Inferior parietal cortex (tissue), 1 donor: Measurements from ENCODE around the gene RGS7BP.
"Not testable (repeated sequence)": the region's sequence is repeated elsewhere in the genome, so short reads cannot be mapped to it uniquely, and the experiment has no call there.

Source experiments
- DNase-seq: peaks from one replicate; pipeline ENCODE4 v3.0.0-alpha.2; 2016; ENCODE audit errors: extremely low spot score

RGS7BP gene

DNA sequence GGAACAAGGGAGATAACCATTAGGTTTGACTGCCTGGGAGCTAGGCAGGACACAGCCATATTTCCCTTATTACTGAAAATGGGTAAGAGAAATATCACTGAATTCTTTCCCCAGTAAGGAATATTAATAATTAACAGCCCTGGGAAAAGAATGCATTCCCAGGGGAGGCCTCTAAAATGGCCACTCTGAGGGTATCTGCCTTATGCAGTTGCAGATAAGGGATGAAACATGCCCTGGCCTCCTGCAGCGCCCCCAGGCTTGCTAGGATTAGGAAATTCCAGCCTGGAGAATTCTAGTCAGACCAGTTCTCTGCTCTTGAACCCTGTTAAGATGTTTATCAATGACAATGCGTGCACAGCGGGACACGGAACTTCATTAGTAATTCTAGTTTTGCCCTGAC lies 52.8 kb downstream of the RGS7BP start:
- not testable (repeated sequence) for DNase-seq

DNA sequence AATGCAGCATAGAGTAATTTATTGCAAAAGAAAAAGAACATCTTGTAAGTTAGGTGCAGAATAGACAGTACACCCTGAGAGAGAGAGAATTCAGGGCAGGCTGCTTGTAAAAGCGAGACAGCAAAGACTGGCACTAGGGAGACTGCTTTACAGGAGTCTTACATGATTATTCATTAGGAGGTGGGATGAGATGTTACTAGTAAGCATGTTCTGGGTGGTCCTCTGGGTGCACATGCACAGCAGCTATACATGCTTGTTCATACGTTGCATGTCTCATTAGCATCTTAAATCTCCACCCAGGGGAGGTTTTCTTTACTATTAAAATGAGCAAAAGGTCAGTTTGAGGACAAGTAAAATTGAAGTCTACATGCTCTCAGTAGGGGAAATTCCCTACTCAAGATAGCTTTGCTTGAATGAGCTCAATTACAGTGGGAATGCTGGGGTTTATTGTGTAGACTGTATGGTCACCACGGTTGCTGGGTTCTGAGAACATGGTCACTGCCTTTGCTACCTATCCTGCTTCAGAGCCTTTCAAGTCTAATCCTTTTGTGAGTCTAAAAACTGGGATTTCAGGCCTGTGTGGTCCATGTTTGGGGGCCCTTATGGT lies 60.6 kb downstream of the RGS7BP start:
- no peak for DNase-seq

DNA sequence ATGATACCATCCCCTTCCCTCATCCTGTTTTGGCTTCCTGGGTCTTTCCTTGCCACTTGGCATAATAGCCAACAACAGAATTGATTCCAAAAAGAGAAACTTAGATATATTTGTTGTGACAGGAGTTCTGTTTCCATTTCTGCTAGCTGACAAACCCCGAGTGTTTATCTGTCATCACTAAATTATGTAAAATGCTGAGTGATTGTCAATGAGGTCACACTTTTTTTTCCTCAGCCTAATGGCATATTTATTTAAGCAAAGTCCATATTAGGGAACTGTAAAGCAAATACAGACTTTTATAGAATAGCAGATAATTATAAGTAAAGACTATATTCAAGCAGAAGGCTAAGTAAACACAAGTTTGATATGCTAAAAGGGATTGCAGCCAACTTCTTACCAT lies 64.0 kb downstream of the RGS7BP start:
- no peak for DNase-seq

DNA sequence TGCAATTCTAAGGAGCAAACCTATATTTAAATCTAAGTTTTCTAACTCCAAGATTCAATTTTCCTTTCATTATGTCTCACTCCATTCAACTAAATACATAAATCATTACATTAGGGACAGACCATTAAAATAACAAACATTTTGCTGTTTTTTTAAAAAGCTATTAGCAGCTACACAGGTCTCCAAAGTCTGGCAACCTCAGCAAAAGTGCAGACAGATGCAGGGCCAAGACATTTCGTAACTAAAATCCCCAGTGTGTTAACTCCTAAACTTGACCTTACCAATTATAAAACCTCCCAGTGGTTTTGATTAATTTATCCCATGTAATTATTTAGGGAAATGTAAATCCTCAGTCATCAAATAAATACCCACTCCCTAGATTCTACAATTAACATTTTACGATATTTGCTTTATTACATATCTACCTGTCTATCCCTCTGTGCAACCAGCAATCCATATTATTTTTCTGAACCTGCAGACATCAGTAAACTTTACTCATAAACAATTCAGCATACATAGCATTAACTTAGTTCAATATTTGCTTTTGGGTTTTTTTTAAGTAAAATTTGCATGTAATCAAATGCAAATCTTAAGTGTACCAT lies 64.7 kb downstream of the RGS7BP start:
- DNase-seq = no peak

DNA sequence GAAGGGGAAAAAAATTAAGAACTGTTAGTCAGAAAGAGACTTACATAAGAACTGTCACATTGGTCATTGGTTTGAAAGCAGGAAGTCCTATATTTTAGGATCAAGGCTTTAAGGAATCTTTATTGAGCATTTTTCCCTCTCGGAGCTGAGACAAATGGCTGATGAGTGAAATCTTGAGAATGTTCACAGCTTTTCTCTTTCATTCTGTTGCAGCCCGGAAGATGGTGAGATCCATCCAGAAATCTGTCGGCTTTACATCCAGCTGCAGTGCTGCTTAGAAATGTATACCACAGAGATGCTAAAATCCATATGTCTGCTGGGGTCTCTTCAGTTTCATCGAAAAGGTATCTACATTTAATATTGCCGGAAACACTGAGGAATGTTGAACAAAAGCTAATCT lies 69.7 kb downstream of the RGS7BP start:
- DNase-seq = peak; percentile 43

DNA sequence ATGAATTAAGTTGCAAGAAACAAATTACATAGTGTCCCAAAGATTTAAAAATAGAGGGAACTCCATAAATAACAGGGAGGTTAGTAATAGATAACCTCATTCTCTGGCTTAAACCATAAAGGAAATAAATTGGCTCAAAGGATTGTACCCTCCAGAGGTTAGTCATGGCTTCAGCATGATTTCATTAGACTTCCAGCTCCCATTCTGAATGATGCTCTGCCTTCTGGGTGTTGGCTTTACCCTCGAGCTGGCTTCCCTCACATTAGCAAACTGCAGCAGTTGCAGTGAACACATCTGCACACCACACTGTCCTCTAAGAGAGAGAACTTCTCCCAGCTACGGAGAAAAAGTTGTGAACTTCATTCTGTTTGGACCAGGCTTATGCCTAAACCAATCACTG lies 70.4 kb downstream of the RGS7BP start:
- no peak for DNase-seq

DNA sequence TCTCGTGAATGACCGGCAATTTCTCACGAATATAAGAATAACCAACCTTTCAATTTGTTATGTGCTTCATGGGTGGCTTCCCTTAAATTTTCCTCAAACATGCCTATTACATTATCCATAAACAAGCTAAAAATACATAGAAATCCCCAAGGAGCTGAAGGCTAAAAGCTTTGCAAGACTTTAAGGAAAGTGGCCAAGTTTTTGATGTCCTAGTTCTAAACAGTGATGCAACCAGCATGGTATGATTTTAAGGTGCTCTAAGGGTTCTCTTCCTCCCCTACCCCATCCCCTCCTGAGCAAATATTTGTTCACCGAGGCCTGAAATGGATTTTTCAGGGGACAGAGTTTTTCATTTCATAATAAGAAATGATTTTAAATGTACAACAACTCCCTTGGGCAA lies 79.8 kb downstream of the RGS7BP start:
- DNase-seq = no peak

DNA sequence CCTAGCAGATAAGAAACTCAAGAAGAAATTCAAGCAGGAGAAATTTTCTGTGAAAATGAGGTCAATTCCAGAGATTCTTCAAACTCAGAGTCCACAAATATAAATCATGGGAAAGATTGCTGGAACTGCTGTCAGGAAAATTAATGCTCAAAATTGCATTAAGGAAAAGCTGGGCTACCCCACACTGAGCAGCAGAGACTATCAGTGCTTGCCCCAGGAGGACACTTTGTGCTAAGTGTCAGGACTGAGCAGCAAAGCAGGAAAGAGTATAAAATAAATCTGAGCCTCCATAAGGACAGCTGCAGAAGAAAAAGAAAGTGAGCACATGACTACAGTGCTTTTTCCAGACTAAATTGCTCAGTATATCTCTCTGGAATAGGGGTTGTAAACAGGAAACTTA lies 81.6 kb downstream of the RGS7BP start:
- no peak for DNase-seq

DNA sequence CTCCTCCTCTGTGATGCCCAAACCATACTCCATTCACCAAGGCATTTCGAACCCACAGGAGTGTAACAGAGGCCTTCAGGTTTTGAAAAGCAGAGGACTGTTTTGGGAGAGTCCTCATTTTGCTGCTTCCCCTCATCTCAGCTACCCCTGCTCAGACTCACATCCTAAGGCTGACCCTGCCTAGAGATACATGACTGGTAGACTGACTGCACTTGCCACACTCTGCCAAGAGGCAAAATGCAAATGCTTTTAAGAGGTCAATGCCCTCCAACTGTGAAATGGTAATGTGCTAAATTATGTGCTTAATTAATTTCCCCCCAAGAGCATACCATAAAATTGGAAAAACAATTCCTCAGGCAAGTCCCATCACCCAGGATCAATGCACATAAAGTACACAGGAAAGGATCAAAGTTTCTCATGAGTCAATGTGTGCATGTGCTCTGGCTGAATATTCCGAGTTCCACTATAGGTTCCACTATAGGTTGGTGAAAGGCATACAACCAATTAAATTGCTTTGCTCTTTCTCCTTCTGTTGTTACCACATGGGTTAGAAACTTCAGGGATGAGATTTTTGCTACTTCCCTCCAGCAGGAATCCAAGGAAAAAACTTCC lies 87.0 kb downstream of the RGS7BP start:
- no peak for DNase-seq

DNA sequence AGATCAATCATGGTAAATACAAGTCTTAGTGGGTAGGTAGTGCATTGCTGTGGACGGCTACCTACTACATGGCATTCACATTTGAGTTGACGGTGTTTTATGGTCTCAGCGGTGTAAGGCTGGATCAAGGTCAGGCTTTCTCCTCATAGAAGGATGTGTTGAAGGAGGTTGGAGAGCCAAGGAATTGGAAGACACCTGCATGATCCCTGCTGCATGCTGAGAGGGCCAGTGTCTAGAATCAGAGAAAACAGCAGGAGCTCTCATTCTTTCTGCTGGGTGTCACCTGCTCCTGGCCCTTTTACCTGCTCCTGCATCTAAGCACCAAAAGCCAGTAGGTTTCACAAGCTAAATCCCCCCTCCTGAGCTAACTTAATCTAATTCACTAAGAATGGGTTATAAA lies 88.2 kb downstream of the RGS7BP start:
- DNase-seq = no peak

DNA sequence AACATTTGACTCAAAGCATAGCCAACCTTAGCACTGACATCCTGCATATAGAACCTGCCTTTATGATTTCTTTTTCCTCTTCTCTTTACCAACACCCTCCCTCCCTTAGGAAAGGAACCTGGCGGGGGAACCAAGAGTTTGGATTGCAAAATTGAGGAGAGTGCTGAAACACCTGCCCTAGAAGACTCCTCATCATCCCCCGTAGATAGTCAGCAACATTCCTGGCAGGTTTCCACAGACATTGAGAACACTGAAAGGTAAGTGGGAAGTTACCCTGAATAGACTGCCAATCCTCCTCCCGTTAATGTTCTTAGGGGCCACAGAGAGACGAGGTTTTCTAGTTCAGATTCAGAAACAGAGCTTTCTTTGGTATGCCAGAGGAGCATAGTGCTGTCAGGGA lies 88.8 kb downstream of the RGS7BP start:
- no peak for DNase-seq

DNA sequence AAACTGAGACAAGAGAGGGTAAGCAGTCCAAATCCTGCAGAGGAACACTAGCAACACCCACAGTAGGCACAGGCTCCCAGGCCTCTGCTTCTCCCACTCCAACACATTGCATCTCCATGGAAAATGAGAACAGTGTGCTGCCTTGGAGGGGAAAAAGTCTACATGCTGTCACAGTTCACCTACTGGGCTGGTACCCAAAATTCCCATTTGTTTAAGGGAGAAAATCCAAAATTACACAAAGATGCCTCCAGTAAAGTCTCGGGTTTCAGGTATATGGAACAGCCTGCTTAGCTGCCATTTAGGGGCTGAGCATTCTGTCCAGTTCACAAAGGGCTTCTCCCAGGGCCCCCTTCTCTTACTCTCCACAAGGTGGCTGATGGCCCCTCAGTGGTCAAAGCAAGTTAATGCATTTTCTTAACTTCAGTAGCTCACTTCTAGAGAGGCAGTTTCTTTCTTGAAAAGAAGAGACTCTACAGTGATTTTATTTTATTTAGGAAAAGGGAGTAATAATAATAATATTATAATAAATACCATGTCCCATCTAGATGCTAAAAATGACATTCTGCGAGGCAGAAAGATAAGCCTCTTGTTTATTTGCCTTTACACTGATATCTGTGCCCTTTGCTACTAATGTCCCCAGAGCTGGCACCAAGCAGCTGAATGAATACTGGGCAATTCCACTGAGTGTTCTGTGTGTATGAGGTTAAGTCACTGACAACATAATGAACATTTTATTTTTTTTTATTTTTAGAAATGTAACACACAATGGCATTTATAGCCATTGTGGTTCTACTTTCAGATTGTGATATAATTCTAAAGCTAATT lies 89.4 kb downstream of the RGS7BP start:
- DNase-seq = peak; percentile 58

DNA sequence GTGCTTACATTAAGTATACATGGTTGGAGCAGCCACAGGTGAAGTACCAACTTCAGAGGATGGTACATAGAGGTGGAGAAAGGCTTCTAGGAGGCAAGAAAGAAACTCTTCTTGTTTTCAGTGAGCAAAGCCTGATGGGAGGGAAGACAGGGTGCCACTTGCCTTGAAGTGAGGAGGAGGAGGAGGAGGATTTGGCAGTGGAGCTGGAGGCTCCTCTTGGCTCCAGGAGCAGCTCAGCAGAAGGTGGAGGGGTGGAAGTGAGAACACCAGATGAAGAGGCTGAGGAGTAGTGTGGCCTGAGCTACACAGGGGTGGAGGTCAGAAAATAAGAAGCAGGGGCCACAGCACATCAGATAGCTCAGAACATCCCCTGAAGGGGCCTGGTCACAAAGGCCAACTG lies 93.4 kb downstream of the RGS7BP start:
- DNase-seq = no peak

DNA sequence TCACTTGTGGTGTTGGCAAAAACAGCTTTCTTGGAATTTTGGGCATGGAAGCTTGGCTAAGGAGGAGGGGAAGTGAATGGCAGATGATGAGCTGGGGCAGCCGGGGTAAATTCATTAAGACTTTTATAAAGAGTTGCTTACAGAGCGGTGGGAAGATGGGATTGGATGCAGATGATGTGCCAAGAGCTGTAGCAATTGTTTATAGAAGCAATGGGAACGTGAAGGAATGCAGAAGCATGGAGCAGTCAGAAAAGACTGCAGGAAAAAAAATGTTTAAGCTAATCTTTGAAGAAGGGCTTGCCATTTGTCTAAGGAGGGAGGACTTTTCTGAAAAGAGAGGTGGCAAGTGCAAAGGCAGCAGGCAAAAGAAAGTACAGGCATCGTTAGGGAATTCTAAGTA lies 97.9 kb downstream of the RGS7BP start:
- DNase-seq = no peak

DNA sequence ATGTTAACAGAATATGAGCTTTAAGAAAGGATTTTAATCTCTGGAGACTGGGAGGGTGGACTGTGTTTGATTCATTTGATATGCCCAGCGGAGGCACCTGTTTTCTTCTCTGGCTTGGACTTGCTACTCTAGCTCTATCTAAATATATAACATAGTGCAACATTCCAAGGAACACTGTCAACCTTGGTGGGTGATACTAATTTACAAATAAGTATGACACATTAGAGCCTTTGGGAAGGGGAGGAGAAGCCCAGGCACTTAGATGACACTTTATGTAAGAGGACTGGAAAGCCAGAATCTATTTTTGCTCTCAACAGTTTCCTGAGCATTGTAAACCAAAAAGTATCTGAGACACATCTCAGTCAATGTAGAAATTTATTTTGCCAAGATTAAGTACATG lies 101.1 kb downstream of the RGS7BP start:
- DNase-seq = no peak

DNA sequence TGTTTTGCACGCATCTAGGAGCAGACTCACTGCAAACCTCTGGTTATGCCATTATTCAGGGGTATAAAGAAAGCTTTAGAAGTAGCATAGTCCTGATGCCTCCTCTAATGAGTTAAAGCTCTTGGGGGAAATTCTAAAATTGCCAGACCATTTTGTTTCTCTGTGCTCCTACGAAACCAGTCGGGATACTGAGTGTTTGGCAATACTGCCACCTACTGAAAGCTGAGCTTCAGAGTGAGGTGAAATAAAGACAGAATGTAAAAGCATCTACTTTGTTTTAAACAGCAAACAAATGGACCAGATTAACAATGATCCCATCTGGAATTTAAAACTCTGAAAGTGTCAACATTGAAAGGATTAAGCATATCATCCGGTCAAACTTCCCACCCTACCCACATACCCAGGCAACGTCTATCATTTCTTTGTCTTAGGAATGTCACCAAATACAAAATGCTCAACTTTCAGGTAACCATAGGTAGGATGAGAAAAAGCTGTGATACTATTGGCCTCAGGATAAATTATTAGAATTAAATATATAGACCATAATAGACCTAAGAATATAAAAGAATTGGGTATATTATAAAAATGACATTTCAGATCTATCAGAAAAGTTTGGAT lies 106.6 kb downstream of the RGS7BP start:
- peak; percentile 87 for DNase-seq

DNA sequence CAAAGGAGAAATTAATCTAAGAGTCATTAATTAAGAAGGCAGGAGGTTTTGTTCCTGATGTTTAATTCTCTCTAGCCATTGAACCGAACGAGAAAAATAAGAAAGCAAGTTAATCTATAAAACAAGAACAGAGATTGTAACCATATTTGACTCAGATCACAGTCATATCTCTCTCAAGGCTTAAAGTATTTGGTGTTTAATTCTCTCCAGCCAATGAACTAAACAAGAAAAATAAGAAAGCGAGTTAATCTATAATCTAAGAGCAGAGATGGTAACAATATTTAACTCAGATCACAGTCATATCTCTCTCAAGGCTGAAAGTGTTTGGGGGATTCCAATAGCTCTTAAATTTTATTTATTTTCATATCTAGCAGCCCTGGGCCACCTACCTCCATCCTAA lies 110.1 kb downstream of the RGS7BP start:
- no peak for DNase-seq

DNA sequence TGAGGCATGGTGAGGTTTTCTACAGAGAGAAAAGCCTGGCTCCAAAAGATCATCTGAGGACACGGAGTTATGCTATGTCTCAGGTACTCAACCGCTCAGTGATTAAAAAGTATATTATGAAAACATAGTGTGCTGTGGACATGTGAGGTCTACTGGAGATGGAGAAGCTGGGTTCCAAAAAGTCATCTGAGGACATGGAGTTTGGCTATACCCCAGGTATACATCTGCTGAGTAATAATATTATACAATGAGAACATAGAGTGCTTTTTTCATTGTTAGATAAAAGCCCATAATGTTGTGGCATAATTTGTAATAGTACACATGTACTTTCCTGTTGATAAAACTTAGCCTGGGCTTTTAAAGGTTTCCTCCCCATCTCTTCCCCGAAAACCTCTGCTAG lies 113.8 kb downstream of the RGS7BP start:
- no peak for DNase-seq

DNA sequence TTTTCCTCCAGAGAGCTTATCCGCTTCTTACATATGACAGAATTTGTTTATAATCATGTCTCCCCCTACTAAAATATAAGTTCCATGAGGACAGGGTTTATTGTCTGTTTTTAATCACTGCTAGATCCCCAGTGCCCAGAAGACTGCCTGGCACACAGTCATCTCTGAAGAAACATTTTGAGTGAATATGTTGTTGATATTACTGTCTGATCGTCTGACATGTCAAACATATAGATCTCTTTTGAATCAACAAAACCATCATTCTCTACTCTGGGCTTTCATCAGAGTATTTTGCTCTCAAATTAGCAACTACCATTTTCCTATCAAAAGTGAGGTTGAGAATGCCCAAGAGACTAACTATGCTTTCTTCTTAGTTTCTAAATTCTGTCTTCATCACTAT lies 117.2 kb downstream of the RGS7BP start:
- DNase-seq = no peak

DNA sequence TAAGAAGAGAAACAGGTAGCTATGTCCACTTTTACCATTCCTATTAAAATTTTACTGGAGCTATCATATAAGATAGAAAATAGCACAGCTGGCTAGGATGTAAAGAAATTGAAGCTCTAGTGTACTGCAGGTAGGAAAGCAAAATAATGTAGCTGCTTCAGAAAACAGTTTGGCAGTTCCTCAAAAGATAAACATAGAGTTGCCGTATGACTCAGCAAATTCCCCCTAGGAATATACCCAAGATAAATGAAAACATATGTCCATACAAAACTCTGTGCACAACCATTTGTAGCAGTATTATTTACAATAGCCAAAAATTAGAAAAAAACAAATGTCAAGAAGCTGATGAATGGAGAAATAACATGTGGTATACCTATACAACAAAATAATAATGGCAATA lies 119.9 kb downstream of the RGS7BP start:
- no peak for DNase-seq

DNA sequence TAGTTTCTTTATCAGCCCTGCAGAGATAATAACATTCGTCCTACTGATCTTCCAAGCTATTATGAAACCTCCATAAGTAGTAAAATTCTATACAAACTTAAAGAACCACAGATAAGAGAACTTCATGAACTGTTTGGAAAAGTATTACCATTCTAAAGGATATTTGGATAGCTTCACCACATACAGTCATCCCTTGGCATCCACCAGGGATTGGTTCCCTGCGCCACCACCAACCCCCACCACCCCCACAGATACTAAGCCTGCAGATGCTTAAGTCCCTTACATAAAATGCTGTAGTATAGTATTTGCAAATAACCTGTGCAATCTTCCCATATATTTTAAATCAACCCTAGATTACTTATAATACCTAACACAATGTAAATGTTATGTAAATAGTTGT lies 123.1 kb downstream of the RGS7BP start:
- DNase-seq = no peak

DNA sequence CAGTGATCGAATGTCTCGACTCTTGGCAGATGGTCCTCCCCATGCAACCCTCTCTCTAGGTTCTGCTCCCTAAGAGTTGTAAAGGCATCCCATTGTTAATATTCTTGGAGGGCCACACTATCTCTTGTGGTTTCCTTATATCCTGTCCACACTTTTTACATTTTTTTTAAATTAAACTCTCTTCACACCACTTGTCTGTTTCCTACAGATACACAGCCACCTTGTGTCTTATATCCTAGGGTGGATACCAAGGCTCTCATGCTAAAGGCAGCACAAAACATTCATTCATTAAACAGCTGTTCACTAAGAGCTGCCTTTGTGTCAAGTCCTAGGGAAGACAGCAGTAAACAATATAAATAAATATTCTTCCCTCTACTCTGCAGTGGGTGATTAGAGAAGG lies 124.0 kb downstream of the RGS7BP start:
- DNase-seq = no peak
